ENCODE measurements around the gene STARD9.

- TF ChIP-seq CTCF (IDR thresholded peaks at IDR 0.05), result no peak
- no peak for TF ChIP-seq POLR2A (IDR thresholded peaks at IDR 0.05)
Observed at GRCh38 chr15:42760759-42761158, 185.4 kb downstream of the STARD9 start.
